Hematopoietic multipotent progenitor cell treated with erythropoietin and hydrocortisone succinate and interleukin-3 and kit ligand, for 17 days (in vitro differentiated cells): ENCODE data around the gene GTF2H1.
"Not testable (repeated sequence)": the region's sequence is repeated elsewhere in the genome, so short reads cannot be mapped to it uniquely, and the experiment has no call there.

Experiments used
- DNase-seq: peaks from one replicate; pipeline ENCODE4 v3.0.0-alpha.2; 2015; ENCODE audit warnings: low spot score

The GTF2H1 gene

GRCh38 chr11:18319914-18320313, 2.5 kb upstream of the GTF2H1 start:
- no peak for DNase-seq

- no peak for DNase-seq
These were observed 1.8 kb upstream of the GTF2H1 start for GRCh38 chr11:18320617-18321016.

- DNase-seq, result no peak
These were observed 794 bp upstream of the GTF2H1 start for GRCh38 chr11:18321578-18321968.

- DNase-seq, result peak; percentile 65
These were observed 627 bp downstream of the GTF2H1 start for GRCh38 chr11:18322818-18323570.

GRCh38 chr11:18323881-18324280, 1.5 kb downstream of the GTF2H1 start:
- not testable (repeated sequence) for DNase-seq

GRCh38 chr11:18324381-18324780, 2.0 kb downstream of the GTF2H1 start:
- DNase-seq, result peak; percentile 19

GRCh38 chr11:18329196-18329870, 7.0 kb downstream of the GTF2H1 start:
- peak; percentile 69 for DNase-seq

- no peak for DNase-seq
These were observed 8.6 kb downstream of the GTF2H1 start for GRCh38 chr11:18330921-18331320.

GRCh38 chr11:18332302-18332701, 9.9 kb downstream of the GTF2H1 start:
- no peak for DNase-seq

- no peak for DNase-seq
These were observed 10.5 kb downstream of the GTF2H1 start for GRCh38 chr11:18332891-18333290.

GRCh38 chr11:18347471-18348125, 25.2 kb downstream of the GTF2H1 start:
- no peak for DNase-seq

GRCh38 chr11:18352581-18352980, 30.2 kb downstream of the GTF2H1 start:
- DNase-seq, result no peak

GRCh38 chr11:18358646-18359045, 36.3 kb downstream of the GTF2H1 start:
- no peak for DNase-seq

GRCh38 chr11:18361154-18361553, 38.8 kb downstream of the GTF2H1 start:
- no peak for DNase-seq

- DNase-seq, result peak; percentile 30
These were observed 42.2 kb downstream of the GTF2H1 start for GRCh38 chr11:18364495-18365073.

- no peak for DNase-seq
These were observed 43.4 kb downstream of the GTF2H1 start for GRCh38 chr11:18365741-18366140.

- DNase-seq, result no peak
These were observed 43.9 kb downstream of the GTF2H1 start for GRCh38 chr11:18366286-18366685.

- no peak for DNase-seq
These were observed 45.1 kb downstream of the GTF2H1 start for GRCh38 chr11:18367431-18367830.

GRCh38 chr11:18368221-18368620, 45.9 kb downstream of the GTF2H1 start:
- no peak for DNase-seq

GRCh38 chr11:18369398-18369797, 47.0 kb downstream of the GTF2H1 start:
- DNase-seq, result no peak

GRCh38 chr11:18371279-18371678, 48.9 kb downstream of the GTF2H1 start:
- no peak for DNase-seq

- DNase-seq, result no peak
These were observed 49.8 kb downstream of the GTF2H1 start for GRCh38 chr11:18372201-18372600.

GRCh38 chr11:18374956-18375355, 52.6 kb downstream of the GTF2H1 start:
- no peak for DNase-seq
